HG03575 (cell line): Measurements from ENCODE around the gene PHEX.
"Not testable (repeated sequence)": the region's sequence is repeated elsewhere in the genome, so short reads cannot be mapped to it uniquely, and the experiment has no call there.

Experiments used
- ATAC-seq: cut with Tn5 transposase; IDR thresholded peaks from one replicate; pipeline ENCODE4 v1.9.1; 2021; ENCODE audit not compliant: unreplicated experiment, insufficient number of reproducible peaks, low FRiP score; ENCODE audit errors: extremely low read depth

Gene PHEX

GRCh38 chrX:22192419-22193060 is 160.4 kb downstream of the PHEX start:
- ATAC-seq = peak; percentile 70

GRCh38 chrX:22193851-22194659 is 161.9 kb downstream of the PHEX start:
- no peak for ATAC-seq

- ATAC-seq = no peak
Measured at GRCh38 chrX:22194660-22194945, 162.5 kb downstream of the PHEX start.

- no peak for ATAC-seq
Measured at GRCh38 chrX:22196149-22196548, 164.0 kb downstream of the PHEX start.

- ATAC-seq = no peak
Measured at GRCh38 chrX:22202251-22202650, 170.1 kb downstream of the PHEX start.

- no peak for ATAC-seq
Measured at GRCh38 chrX:22203186-22203585, 171.1 kb downstream of the PHEX start.

GRCh38 chrX:22206781-22207180 is 174.7 kb downstream of the PHEX start:
- no peak for ATAC-seq

- ATAC-seq = no peak
Measured at GRCh38 chrX:22220941-22221340, 188.8 kb downstream of the PHEX start.

GRCh38 chrX:22234380-22234779 is 202.3 kb downstream of the PHEX start:
- no peak for ATAC-seq

- no peak for ATAC-seq
Measured at GRCh38 chrX:22237479-22237878, 205.4 kb downstream of the PHEX start.

- ATAC-seq = no peak
Measured at GRCh38 chrX:22246620-22247019, 214.5 kb downstream of the PHEX start.

GRCh38 chrX:22247169-22247568 is 215.0 kb downstream of the PHEX start:
- no peak for ATAC-seq

GRCh38 chrX:22248401-22248800 is 216.3 kb downstream of the PHEX start:
- ATAC-seq = no peak

- no peak for ATAC-seq
Measured at GRCh38 chrX:22249371-22249770, 217.2 kb downstream of the PHEX start.

- ATAC-seq = no peak
Measured at GRCh38 chrX:22268706-22269105, 236.6 kb downstream of the PHEX start.

- ATAC-seq = no peak
Measured at GRCh38 chrX:22272613-22273012, 240.5 kb downstream of the PHEX start, which contains the start of gene CBLL2. Gene CBLL2, plus strand, starts transcription at chrX:22272913. Its CDS starts 79 bp downstream, at chrX:22272992.

GRCh38 chrX:22273714-22274317 is 241.7 kb downstream of the PHEX start:
- ATAC-seq = no peak

GRCh38 chrX:22276781-22277180 is 244.7 kb downstream of the PHEX start:
- no peak for ATAC-seq

- no peak for ATAC-seq
Measured at GRCh38 chrX:22278375-22278774, 246.2 kb downstream of the PHEX start.

- ATAC-seq = not testable (repeated sequence)
Measured at GRCh38 chrX:22289209-22289608, 257.1 kb downstream of the PHEX start.
